ENCODE data around the gene RNF166.

DNA sequence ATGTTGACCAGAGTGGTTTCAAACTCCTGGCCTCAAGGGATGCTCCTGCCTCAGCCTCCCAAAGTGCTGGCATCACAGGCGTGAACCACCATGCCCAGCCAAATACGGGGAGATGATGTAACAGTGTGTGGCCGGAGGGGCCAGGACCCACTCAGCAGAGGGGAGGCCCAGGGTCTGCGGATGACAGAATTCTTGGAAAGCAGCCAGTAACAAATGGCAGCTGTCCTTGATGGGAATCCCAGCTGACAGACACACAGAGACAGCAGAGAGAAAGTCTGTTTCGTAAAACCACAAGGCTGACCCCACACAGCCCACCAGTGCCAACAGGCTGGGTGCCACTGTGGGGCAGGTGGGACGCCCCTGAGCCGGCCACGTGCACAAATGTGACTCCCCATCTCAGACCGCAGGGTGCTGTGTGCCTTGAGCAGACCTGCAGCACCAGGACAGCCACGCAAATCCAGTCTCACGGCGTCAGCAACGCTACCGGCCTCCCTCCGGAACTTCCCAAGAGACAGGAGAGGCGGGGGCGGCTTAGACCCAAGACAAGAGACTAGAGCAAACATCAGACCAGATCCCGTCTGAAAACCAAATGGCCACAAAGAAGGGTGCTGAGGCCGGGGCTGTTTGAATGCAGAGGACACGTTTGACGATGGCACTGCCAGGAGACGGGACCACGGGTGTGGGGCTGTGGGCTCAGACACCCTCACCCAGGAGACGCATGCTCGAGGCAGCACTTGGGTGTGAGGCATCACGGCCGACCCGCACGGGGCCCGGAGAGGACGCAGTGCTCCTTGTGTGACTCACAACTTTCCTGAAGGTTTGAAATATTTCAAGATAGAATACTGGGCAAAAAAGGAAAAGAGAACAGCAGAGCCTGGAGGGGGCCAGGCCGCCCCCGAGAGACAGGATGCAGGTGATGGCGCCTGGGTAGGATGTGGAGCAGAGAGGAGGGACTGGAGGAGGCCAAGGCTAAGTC is 24.7 kb upstream of the RNF166 start:
- no peak for TF ChIP-seq CTCF (IDR thresholded peaks at IDR 0.05)
- no peak for TF ChIP-seq POLR2A (IDR thresholded peaks at IDR 0.05)

All from lower leg skin (tissue), 3 donors.